ENCODE measurements around the gene ARL2. TPM values are rescaled to one million over a fixed set of nuclear protein-coding genes. Genes with fewer than 3 reads are reported as not detected.

Gene ARL2
- total and polyA plus RNA-seq, 3 donors from 2014 or later = 127 to 235 (median 154) TPM

DNA sequence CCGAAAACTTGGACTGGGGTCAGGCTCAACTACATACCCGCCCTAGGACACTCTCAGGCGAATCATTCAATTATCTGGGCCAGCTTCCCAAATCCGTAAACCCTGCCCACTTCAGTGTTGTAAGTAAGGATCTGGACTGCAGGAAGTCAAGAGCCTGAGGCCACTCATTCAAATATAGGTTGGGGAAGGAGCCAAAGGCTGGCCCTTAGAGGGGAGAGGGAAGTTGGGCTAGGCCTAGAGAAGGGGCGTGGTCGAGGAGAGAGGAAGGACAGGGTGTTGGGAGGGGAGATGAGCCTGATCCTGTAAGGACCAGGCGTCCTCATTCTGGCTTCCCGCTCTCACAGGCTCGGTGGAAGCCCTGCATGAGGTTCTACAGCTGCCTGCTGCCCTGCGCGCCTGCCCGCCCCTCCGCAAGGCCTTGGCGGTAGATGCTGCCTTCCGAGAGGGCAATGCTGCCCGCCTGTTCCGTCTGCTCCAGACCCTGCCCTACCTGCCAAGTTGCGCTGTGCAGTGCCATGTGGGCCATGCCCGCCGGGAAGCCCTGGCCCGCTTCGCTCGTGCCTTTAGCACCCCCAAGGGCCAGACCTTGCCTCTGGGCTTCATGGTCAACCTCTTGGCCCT is 30.0 kb downstream of the ARL2 start:
- intact Hi-C loops (cut with DNase I; ENCODE audit: low total_unique reads) = no loop called here
- Histone ChIP-seq H3K4me3 (no peak overlapping the region), H3K27ac (no peak overlapping the region), H3K36me3 (ENCODE audit: low read depth, missing control alignments) (no peaks in the 10 kb centered on the region), H3K4me1 (peaks cover 9% of the 10 kb centered on the region), H3K9me3 (no peaks in the 10 kb centered on the region), H3K27me3 (no peaks in the 10 kb centered on the region)
- TF ChIP-seq POLR2A (IDR thresholded peaks at IDR 0.05) = no peak
- no peak for TF ChIP-seq CTCF (IDR thresholded peaks at IDR 0.05)
- WGBS, 2 donors = 88 to 94% methylated on average over 11 to 23 of the region's 23 CpGs
- no peak for DNase-seq

DNA sequence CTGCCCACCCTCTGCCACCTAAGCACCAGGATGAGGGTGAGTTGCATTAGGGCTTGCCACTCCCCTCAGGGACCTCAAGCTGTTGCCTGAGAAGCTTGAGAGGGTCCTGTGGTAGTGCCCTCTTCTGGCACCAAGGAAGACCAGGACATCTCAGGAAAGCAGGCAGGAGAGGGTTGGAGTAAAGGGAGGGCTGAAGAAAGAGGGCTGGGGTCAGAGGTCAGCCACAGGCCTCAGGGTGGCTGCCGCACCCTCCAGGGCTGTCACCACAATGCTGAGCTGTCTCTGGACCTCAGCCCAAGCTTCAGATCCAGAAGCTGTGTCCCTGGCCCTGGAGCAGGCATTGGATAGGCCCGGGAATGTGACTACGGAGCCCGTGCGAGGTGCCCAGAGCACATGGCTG is 31.1 kb downstream of the ARL2 start:
- intact Hi-C loops (cut with DNase I; ENCODE audit: low total_unique reads) = no loop called here
- no peak for DNase-seq
- Histone ChIP-seq H3K36me3 (ENCODE audit: low read depth, missing control alignments) (no peaks in the 10 kb centered on the region), H3K27me3 (no peaks in the 10 kb centered on the region), H3K27ac (no peak overlapping the region), H3K4me1 (peaks cover 9% of the 10 kb centered on the region), H3K4me3 (no peak overlapping the region), H3K9me3 (no peaks in the 10 kb centered on the region)
- 90 to 100% methylated on average over 2 to 5 of the region's 5 CpGs for WGBS, 2 donors
- no peak for TF ChIP-seq POLR2A (IDR thresholded peaks at IDR 0.05)

DNA sequence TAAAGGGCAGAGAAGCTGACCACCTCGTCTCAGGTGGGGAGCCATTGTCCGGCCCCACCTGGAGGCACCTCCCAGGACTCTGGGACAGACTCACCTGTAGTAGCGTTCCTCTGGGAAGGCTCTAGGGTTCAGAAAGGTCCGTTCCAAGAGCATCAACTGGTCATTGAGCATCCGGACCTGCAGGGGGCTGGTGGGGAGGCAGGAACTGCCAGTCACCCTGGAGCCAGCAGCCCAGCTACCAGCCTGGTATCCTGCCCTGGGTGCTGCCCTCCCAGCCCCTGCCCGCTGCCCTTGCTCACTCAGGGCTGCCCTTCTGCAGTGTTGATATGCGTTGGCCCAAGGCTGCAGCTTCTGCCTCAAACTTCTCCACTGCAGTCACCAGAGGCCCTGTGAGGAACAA is 31.8 kb downstream of the ARL2 start:
- Histone ChIP-seq H3K27ac (no peak overlapping the region), H3K4me3 (no peak overlapping the region), H3K9me3 (no peaks in the 10 kb centered on the region), H3K4me1 (peaks cover 6% of the 10 kb centered on the region), H3K27me3 (no peaks in the 10 kb centered on the region), H3K36me3 (ENCODE audit: low read depth, missing control alignments) (no peaks in the 10 kb centered on the region)
- DNase-seq = no peak
- no peak for TF ChIP-seq POLR2A (IDR thresholded peaks at IDR 0.05)
- TF ChIP-seq CTCF (IDR thresholded peaks at IDR 0.05) = no peak
- WGBS, 2 donors = 91 to 97% methylated on average over 5 to 7 of the region's 7 CpGs
- intact Hi-C loops (cut with DNase I; ENCODE audit: low total_unique reads) = no loop called here

GRCh38 chr11:65047581-65048422 is 33.8 kb downstream of the ARL2 start:
- TF ChIP-seq POLR2A (IDR thresholded peaks at IDR 0.05) = no peak
- no peak for TF ChIP-seq CTCF (IDR thresholded peaks at IDR 0.05)
- no peaks in the 10 kb centered on the region for H3K27me3 ChIP-seq
- 19% methylated on average over 35 to 56 of the region's 56 CpGs for WGBS, 2 donors
- no peaks in the 10 kb centered on the region for H3K36me3 ChIP-seq (ENCODE audit: low read depth, missing control alignments)
- H3K9me3 ChIP-seq = no peaks in the 10 kb centered on the region
- intact Hi-C loops (cut with DNase I; ENCODE audit: low total_unique reads) = no loop called here
- DNase-seq = peak; percentile 37
- no peak overlapping the region for H3K27ac ChIP-seq
- peak overlapping the region; percentile 37 to 57 for H3K4me3 ChIP-seq
- peaks cover 6% of the 10 kb centered on the region for H3K4me1 ChIP-seq

- 80 to 86% methylated on average over 9 of the region's 9 CpGs for WGBS, 2 donors
- Histone ChIP-seq H3K27ac (no peak overlapping the region), H3K4me1 (peaks cover 6% of the 10 kb centered on the region), H3K36me3 (ENCODE audit: low read depth, missing control alignments) (no peaks in the 10 kb centered on the region), H3K9me3 (no peaks in the 10 kb centered on the region), H3K27me3 (no peaks in the 10 kb centered on the region), H3K4me3 (no peak overlapping the region)
- no peak for TF ChIP-seq CTCF (IDR thresholded peaks at IDR 0.05)
- no peak for TF ChIP-seq POLR2A (IDR thresholded peaks at IDR 0.05)
- intact Hi-C loops (cut with DNase I; ENCODE audit: low total_unique reads) = no loop called here
- no peak for DNase-seq
Observed at GRCh38 chr11:65051398-65051858, 37.5 kb downstream of the ARL2 start.
